Muscle of arm (tissue), 12 donors: ENCODE results near the gene BRAF. TPM values are rescaled to one million over a fixed set of nuclear protein-coding genes. Genes with fewer than 3 reads are reported as not detected.
"Not testable (repeated sequence)": the region's sequence is repeated elsewhere in the genome, so short reads cannot be mapped to it uniquely, and the experiment has no call there.

Experiments
- DNase-seq: peaks from one replicate; pipeline ENCODE4 v3.0.0-alpha.2; 2013
- polyA plus RNA-seq, 12 donors: library from polyadenylated mRNA; unstranded; fragments of 120-200 nt; gene quantifications; one replicate each; pipeline ENCODE4 v1.2.1, GENCODE V29; 2013; ENCODE audit not compliant: insufficient read length in 12 of 12

The BRAF gene
- polyA plus RNA-seq, 12 donors = 9.8 to 17.6 (median 13.2) TPM; not detected in 1

GRCh38 chr7:140684066-140684950, 240.4 kb downstream of the BRAF start:
- no peak for DNase-seq

GRCh38 chr7:140683657-140684056, 241.1 kb downstream of the BRAF start:
- no peak for DNase-seq

- DNase-seq = no peak
Measured at GRCh38 chr7:140681766-140682165, 243.0 kb downstream of the BRAF start.

- no peak for DNase-seq
Measured at GRCh38 chr7:140680886-140681285, 243.8 kb downstream of the BRAF start.

GRCh38 chr7:140679186-140679585, 245.5 kb downstream of the BRAF start:
- no peak for DNase-seq

- no peak for DNase-seq
Measured at GRCh38 chr7:140678816-140679130, 246.0 kb downstream of the BRAF start.

- DNase-seq = no peak
Measured at GRCh38 chr7:140678081-140678815, 246.5 kb downstream of the BRAF start.

GRCh38 chr7:140677496-140677895, 247.2 kb downstream of the BRAF start:
- DNase-seq = no peak

GRCh38 chr7:140676956-140677355, 247.8 kb downstream of the BRAF start:
- DNase-seq = not testable (repeated sequence)

- no peak for DNase-seq
Measured at GRCh38 chr7:140676306-140676705, 248.4 kb downstream of the BRAF start.

- no peak for DNase-seq
Measured at GRCh38 chr7:140675726-140676125, 249.0 kb downstream of the BRAF start.

- DNase-seq = no peak
Measured at GRCh38 chr7:140674899-140675701, 249.6 kb downstream of the BRAF start.

GRCh38 chr7:140674356-140674800, 250.4 kb downstream of the BRAF start:
- DNase-seq = no peak

- no peak for DNase-seq
Measured at GRCh38 chr7:140673774-140674155, 251.0 kb downstream of the BRAF start.

- DNase-seq = peak; percentile 38
Measured at GRCh38 chr7:140673063-140673773, 251.5 kb downstream of the BRAF start.

GRCh38 chr7:140672382-140673062, 252.2 kb downstream of the BRAF start, which contains the start of gene ADCK2:
TSS of gene ADCK2 (plus strand) at chr7:140672945. CDS start at chr7:140673331, 386 bp downstream.
- DNase-seq = no peak

- no peak for DNase-seq
Measured at GRCh38 chr7:140671966-140672365, 252.8 kb downstream of the BRAF start.

GRCh38 chr7:140670343-140670935, 254.3 kb downstream of the BRAF start:
- DNase-seq = no peak

- DNase-seq = not testable (repeated sequence)
Measured at GRCh38 chr7:140669862-140670261, 254.9 kb downstream of the BRAF start.

GRCh38 chr7:140669352-140669751, 255.4 kb downstream of the BRAF start:
- no peak for DNase-seq
